Mesodermal cell (in vitro differentiated cells): ENCODE data around the gene PALLD.
A peak's percentile ranks its signal among the peaks of the same experiment; 100 is the strongest.

ENCODE experiments used
- H3K27ac ChIP-seq: 2 replicates; pipeline ENCODE4 v1.7.0; 2013; ENCODE audit warnings: mild to moderate bottlenecking, low read depth, low read length, moderate library complexity; ENCODE audit not compliant: severe bottlenecking
- H3K36me3 ChIP-seq: 2 replicates; pipeline ENCODE4 v1.7.1; 2013; ENCODE audit warnings: mild to moderate bottlenecking, low read length, moderate library complexity; ENCODE audit not compliant: control insufficient read depth, insufficient read depth
- H3K4me1 ChIP-seq: one replicate; pipeline ENCODE4 v1.7.1; 2013; ENCODE audit warnings: mild to moderate bottlenecking, low read length; ENCODE audit not compliant: insufficient read depth, control insufficient read depth, poor library complexity, severe bottlenecking
- H3K4me3 ChIP-seq: 2 replicates; pipeline ENCODE4 v1.7.0; 2013; ENCODE audit warnings: low read length, control low read depth, mild to moderate bottlenecking; ENCODE audit not compliant: insufficient read depth, poor library complexity, severe bottlenecking; ENCODE audit errors: extremely low read depth
- H3K9me3 ChIP-seq: 2 replicates; pipeline ENCODE4 v1.7.1; 2013; ENCODE audit warnings: mild to moderate bottlenecking, low read length, moderate library complexity; ENCODE audit not compliant: control insufficient read depth
- WGBS, 2 experiments: methylation state at CpG; one replicate each; pipeline ENCODE4 v1.1.5; 2013; ENCODE audit warnings: missing lambda C conversion rate in 2 of 2; ENCODE audit not compliant: insufficient coverage in 2 of 2; 5-methylcytosine and 5-hydroxymethylcytosine counted together

The PALLD gene

GRCh38 chr4:168839758-168840391, 343.0 kb downstream of the PALLD start:
- Histone ChIP-seq H3K4me1 (peaks cover 24% of the 10 kb centered on the region), H3K27ac (no peak overlapping the region), H3K36me3 (peaks cover 88% of the 10 kb centered on the region), H3K4me3 (no peak overlapping the region), H3K9me3 (no peaks in the 10 kb centered on the region)
- WGBS, 2 experiments, result 96 to 100% methylated on average over 2 to 3 of the region's 3 CpGs

- WGBS, 2 experiments, result 100% methylated on average over 1 of the region's 4 CpGs; no CpG with 5 or more reads in 1 of the 2 experiments
- Histone ChIP-seq H3K4me1 (peaks cover 24% of the 10 kb centered on the region), H3K9me3 (no peaks in the 10 kb centered on the region), H3K36me3 (peaks cover 87% of the 10 kb centered on the region), H3K27ac (no peak overlapping the region), H3K4me3 (no peak overlapping the region)
Observed at GRCh38 chr4:168840392-168840763, 343.5 kb downstream of the PALLD start.

- 64 to 69% methylated on average over 3 of the region's 8 CpGs for WGBS, 2 experiments
- Histone ChIP-seq H3K27ac (no peak overlapping the region), H3K4me3 (no peak overlapping the region), H3K36me3 (peaks cover 87% of the 10 kb centered on the region), H3K9me3 (no peaks in the 10 kb centered on the region), H3K4me1 (peaks cover 23% of the 10 kb centered on the region)
Observed at GRCh38 chr4:168841000-168841671, 344.3 kb downstream of the PALLD start.

- Histone ChIP-seq H3K4me1 (peaks cover 26% of the 10 kb centered on the region), H3K36me3 (peaks cover 87% of the 10 kb centered on the region), H3K27ac (no peak overlapping the region)
Observed at GRCh38 chr4:168841672-168842019, 344.8 kb downstream of the PALLD start.

GRCh38 chr4:168842186-168842585, 345.3 kb downstream of the PALLD start:
- Histone ChIP-seq H3K4me1 (peaks cover 29% of the 10 kb centered on the region), H3K9me3 (no peaks in the 10 kb centered on the region), H3K36me3 (peaks cover 84% of the 10 kb centered on the region), H3K4me3 (no peak overlapping the region), H3K27ac (no peak overlapping the region)
- 86 to 100% methylated on average over 1 of the region's 1 CpG for WGBS, 2 experiments

More at GRCh38 chr4:168841672-168842019, 344.8 kb downstream of the PALLD start:
- no peaks in the 10 kb centered on the region for H3K9me3 ChIP-seq
- H3K4me3 ChIP-seq, result no peak overlapping the region

GRCh38 chr4:168843635-168844034, 346.8 kb downstream of the PALLD start:
- Histone ChIP-seq H3K9me3 (no peaks in the 10 kb centered on the region), H3K4me1 (peaks cover 42% of the 10 kb centered on the region), H3K27ac (no peak overlapping the region), H3K4me3 (no peak overlapping the region), H3K36me3 (peaks cover 70% of the 10 kb centered on the region)
- 85% methylated on average over 2 of the region's 7 CpGs; no CpG with 5 or more reads in 1 of the 2 experiments for WGBS, 2 experiments

GRCh38 chr4:168844353-168845049, 347.6 kb downstream of the PALLD start:
- 97 to 100% methylated on average over 2 to 4 of the region's 8 CpGs for WGBS, 2 experiments
- Histone ChIP-seq H3K4me1 (peaks cover 50% of the 10 kb centered on the region), H3K27ac (peak overlapping the region; percentile 11), H3K9me3 (no peaks in the 10 kb centered on the region), H3K36me3 (peaks cover 62% of the 10 kb centered on the region), H3K4me3 (no peak overlapping the region)

GRCh38 chr4:168845897-168846296, 349.0 kb downstream of the PALLD start:
- WGBS, 2 experiments, result no CpG with 5 or more reads among the region's 2 CpGs
- Histone ChIP-seq H3K4me3 (no peak overlapping the region), H3K27ac (no peak overlapping the region), H3K4me1 (peaks cover 61% of the 10 kb centered on the region), H3K9me3 (no peaks in the 10 kb centered on the region), H3K36me3 (peaks cover 60% of the 10 kb centered on the region)

GRCh38 chr4:168846414-168846813, 349.6 kb downstream of the PALLD start:
- H3K27ac ChIP-seq, result peak overlapping the region; percentile 25
- 56 to 72% methylated on average over 3 to 4 of the region's 4 CpGs for WGBS, 2 experiments
- H3K4me1 ChIP-seq, result peaks cover 64% of the 10 kb centered on the region
- H3K4me3 ChIP-seq, result no peak overlapping the region
- H3K9me3 ChIP-seq, result no peaks in the 10 kb centered on the region
- peaks cover 59% of the 10 kb centered on the region for H3K36me3 ChIP-seq

- WGBS, 2 experiments, result 26 to 47% methylated on average over 2 of the region's 4 CpGs
- Histone ChIP-seq H3K27ac (peak overlapping the region; percentile 64), H3K4me3 (no peak overlapping the region)
Observed at GRCh38 chr4:168847771-168848502, 351.1 kb downstream of the PALLD start.

More at GRCh38 chr4:168847771-168848502, 351.1 kb downstream of the PALLD start:
- Histone ChIP-seq H3K36me3 (peaks cover 57% of the 10 kb centered on the region), H3K9me3 (no peaks in the 10 kb centered on the region), H3K4me1 (peaks cover 64% of the 10 kb centered on the region)
